Glutamatergic neuron (in vitro differentiated cells): ENCODE measurements around the gene LRRTM1. TPM values are rescaled to one million over a fixed set of nuclear protein-coding genes. Genes with fewer than 3 reads are reported as not detected.
A peak's percentile ranks its signal among the peaks of the same experiment; 100 is the strongest.

ENCODE experiments used
- DNase-seq: peaks from one replicate; pipeline ENCODE4 v3.0.0; 2022
- H3K27ac Mint-ChIP-seq: one replicate; pipeline ENCODE4 v1.8.0; 2020; ENCODE audit warnings: mild to moderate bottlenecking, mixed read lengths, inconsistent platforms; ENCODE audit not compliant: unreplicated experiment
- H3K27me3 Mint-ChIP-seq: one replicate; pipeline ENCODE4 v1.8.0; 2020; ENCODE audit warnings: mild to moderate bottlenecking, moderate library complexity, mixed read lengths, inconsistent platforms; ENCODE audit not compliant: unreplicated experiment
- H3K36me3 Mint-ChIP-seq: one replicate; pipeline ENCODE4 v1.8.0; 2020; ENCODE audit warnings: mild to moderate bottlenecking, mixed read lengths, inconsistent platforms; ENCODE audit not compliant: unreplicated experiment
- H3K4me1 Mint-ChIP-seq: one replicate; pipeline ENCODE4 v1.8.0; 2020; ENCODE audit warnings: mild to moderate bottlenecking, low read depth, mixed read lengths, inconsistent platforms; ENCODE audit not compliant: unreplicated experiment
- H3K4me3 Mint-ChIP-seq: one replicate; pipeline ENCODE4 v1.8.0; 2020; ENCODE audit warnings: mild to moderate bottlenecking, mixed read lengths, inconsistent platforms; ENCODE audit not compliant: unreplicated experiment
- H3K9me3 Mint-ChIP-seq: one replicate; pipeline ENCODE4 v1.8.0; 2020; ENCODE audit warnings: mild to moderate bottlenecking, moderate library complexity, mixed read lengths, inconsistent platforms; ENCODE audit not compliant: unreplicated experiment
- long read RNA-seq: library from polyadenylated mRNA; unstranded; transcript quantifications from one replicate; pipeline ENCODE4 v2.0.0, GENCODE V29; 2020; ENCODE audit not compliant: unreplicated experiment
- total RNA-seq: library from RNA; stranded (reverse); fragmentation: NEBNext Ultra II Directional; extraction: Animal tissue kit (Norgen Biotek cat#: 25700); gene quantifications from one replicate; pipeline ENCODE4 v1.2.1, GENCODE V29; 2021; ENCODE audit not compliant: unreplicated experiment
- TF ChIP-seq, protein P1 (sequence below): fragments of 200-600 bp; sonication (generic); IDR thresholded peaks from one replicate; pipeline ENCODE4 v1.5.0; 2021; ENCODE audit not compliant: partially characterized antibody, unreplicated experiment

Gene LRRTM1, protein sequence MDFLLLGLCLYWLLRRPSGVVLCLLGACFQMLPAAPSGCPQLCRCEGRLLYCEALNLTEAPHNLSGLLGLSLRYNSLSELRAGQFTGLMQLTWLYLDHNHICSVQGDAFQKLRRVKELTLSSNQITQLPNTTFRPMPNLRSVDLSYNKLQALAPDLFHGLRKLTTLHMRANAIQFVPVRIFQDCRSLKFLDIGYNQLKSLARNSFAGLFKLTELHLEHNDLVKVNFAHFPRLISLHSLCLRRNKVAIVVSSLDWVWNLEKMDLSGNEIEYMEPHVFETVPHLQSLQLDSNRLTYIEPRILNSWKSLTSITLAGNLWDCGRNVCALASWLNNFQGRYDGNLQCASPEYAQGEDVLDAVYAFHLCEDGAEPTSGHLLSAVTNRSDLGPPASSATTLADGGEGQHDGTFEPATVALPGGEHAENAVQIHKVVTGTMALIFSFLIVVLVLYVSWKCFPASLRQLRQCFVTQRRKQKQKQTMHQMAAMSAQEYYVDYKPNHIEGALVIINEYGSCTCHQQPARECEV
- 3.8 TPM for total RNA-seq
- long read RNA-seq, partial matches to known transcripts = 0 of 1 reads
- long read RNA-seq, other reads (novel, unspliced or antisense) = 0 of 1 reads

DNA sequence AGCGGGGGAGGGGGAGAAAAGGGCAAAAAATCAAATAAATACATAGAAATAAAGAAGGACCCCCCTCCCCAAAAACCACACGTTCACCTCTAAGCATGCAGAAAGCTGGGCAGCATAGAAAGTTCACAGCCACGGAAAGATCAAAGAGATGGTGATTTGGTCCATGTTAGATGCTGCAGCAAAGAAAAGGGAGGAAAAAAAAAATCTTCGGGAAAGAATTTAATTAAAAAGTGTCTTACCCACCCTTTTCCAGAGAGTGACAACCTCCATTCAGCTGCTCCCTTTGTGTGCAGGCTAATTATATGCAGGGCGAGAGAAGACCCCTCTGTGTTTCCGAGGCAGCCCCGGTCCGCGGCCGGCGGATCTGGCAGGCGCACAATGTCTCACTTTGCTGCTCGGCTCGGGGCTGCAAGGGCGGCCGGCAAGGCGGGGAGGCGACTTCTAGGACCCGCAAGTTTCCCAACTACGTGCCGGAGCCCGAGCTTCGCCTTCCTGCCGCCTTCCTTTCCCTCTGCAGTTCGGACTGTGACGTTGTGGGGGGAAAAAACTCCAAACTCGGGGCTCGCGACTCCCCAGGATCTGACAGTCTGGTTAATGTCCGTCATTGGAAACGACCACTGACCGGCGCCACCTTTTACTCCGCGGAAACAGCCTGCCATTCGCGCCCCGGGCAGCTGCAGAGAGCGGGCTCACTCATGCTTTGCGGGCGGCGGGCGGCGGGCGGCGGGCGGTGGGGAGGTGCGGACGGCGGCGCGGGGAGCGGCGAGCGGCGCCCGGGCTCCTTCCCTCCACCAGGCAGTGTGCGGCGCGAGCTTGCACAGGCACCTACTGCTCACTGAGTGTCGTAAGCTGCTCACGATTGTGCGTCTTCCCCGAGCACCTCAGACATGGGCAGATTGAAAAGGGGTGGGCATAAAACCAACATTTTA lies at the start of gene LRRTM1:
Gene LRRTM1 (minus strand): TSS at position 844 of the 929 bp plus-strand sequence. CDS start 933 bp downstream, outside the sequence.
- H3K27me3 Mint-ChIP-seq = peaks cover 22% of the 10 kb centered on the region
- DNase-seq = peak; percentile 75
- H3K9me3 Mint-ChIP-seq = peaks cover 14% of the 10 kb centered on the region
- H3K4me1 Mint-ChIP-seq = peaks cover 23% of the 10 kb centered on the region
- no peaks in the 10 kb centered on the region for H3K36me3 Mint-ChIP-seq
- peak within 1 kb of the TSS; percentile 57 for H3K27ac Mint-ChIP-seq
- H3K4me3 Mint-ChIP-seq = peak within 1 kb of the TSS; percentile 90
- TF ChIP-seq, protein P1, sequence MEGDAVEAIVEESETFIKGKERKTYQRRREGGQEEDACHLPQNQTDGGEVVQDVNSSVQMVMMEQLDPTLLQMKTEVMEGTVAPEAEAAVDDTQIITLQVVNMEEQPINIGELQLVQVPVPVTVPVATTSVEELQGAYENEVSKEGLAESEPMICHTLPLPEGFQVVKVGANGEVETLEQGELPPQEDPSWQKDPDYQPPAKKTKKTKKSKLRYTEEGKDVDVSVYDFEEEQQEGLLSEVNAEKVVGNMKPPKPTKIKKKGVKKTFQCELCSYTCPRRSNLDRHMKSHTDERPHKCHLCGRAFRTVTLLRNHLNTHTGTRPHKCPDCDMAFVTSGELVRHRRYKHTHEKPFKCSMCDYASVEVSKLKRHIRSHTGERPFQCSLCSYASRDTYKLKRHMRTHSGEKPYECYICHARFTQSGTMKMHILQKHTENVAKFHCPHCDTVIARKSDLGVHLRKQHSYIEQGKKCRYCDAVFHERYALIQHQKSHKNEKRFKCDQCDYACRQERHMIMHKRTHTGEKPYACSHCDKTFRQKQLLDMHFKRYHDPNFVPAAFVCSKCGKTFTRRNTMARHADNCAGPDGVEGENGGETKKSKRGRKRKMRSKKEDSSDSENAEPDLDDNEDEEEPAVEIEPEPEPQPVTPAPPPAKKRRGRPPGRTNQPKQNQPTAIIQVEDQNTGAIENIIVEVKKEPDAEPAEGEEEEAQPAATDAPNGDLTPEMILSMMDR = no peak

DNA sequence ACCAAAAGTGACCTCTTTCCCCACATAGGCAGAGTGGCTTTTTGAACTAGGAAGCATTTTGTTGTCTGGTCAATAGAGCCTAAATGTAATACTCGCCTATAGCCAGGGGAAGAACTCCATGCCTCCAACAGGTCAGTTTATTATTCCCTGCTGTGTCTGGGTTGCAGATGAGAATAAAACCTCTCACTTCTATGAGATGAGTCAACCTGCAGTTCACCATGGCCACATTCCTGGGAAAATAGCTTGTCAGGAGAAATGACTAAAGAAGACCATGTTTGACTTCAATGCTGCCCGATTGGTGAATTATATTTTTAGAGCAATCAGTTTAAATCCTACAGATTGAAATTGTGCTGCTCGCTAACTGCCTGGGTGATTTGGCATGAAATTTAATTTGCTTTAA lies 46.7 kb upstream of the LRRTM1 start:
- H3K27ac Mint-ChIP-seq = no peak overlapping the region
- TF ChIP-seq, protein P1 = no peak
- H3K4me1 Mint-ChIP-seq = peaks cover 4% of the 10 kb centered on the region
- DNase-seq = no peak
- H3K36me3 Mint-ChIP-seq = no peaks in the 10 kb centered on the region
- H3K27me3 Mint-ChIP-seq = peaks cover 1% of the 10 kb centered on the region
- no peak overlapping the region for H3K4me3 Mint-ChIP-seq
- H3K9me3 Mint-ChIP-seq = no peaks in the 10 kb centered on the region

DNA sequence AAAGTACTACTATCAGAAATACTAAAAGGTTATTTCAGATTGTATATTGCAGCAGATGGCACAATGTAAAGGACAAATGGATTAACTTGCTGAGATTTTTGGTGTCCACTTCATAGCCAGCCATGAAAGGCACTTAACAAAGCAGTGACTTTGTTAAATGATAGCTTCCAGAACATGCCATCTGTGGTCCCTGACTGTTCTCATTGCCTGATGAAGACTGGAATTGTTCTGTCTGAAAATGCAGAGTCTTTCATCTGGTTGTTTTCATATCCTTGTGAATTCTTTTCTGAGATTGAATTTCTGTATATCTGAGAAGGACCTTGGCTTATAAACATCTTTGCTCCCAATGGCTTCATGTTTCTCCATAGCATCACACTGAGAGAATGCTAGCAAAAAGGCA lies 44.4 kb upstream of the LRRTM1 start:
- H3K27me3 Mint-ChIP-seq = no peaks in the 10 kb centered on the region
- peaks cover 4% of the 10 kb centered on the region for H3K4me1 Mint-ChIP-seq
- no peaks in the 10 kb centered on the region for H3K9me3 Mint-ChIP-seq
- DNase-seq = no peak
- no peaks in the 10 kb centered on the region for H3K36me3 Mint-ChIP-seq
- H3K4me3 Mint-ChIP-seq = no peak overlapping the region
- no peak overlapping the region for H3K27ac Mint-ChIP-seq
- TF ChIP-seq, protein P1 = no peak

DNA sequence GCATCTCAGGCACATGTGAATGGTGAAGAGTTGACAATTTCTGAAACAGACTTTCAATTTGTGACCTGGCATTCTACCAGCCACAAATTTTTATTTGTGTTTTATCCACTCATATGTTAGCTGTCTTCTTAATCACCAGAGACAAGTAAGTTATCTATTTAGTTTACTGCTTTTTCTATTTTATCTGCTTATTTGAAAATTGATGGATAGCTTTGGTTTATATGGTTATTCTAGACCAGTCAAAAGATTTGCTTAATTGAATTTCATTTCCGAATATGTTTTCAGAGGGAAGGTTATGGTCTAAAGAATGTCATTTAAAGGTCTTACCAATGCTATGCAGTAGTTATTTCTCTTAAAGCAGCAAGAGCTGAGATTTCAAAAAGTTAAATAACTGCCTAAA lies 43.5 kb upstream of the LRRTM1 start:
- Mint-ChIP-seq H3K27me3 (no peaks in the 10 kb centered on the region), H3K27ac (no peak overlapping the region), H3K4me3 (no peak overlapping the region), H3K9me3 (no peaks in the 10 kb centered on the region), H3K4me1 (peaks cover 3% of the 10 kb centered on the region), H3K36me3 (no peaks in the 10 kb centered on the region)
- DNase-seq = no peak
- TF ChIP-seq, protein P1 = no peak
